Measurements from ENCODE around the gene EIF4E3.

DNA sequence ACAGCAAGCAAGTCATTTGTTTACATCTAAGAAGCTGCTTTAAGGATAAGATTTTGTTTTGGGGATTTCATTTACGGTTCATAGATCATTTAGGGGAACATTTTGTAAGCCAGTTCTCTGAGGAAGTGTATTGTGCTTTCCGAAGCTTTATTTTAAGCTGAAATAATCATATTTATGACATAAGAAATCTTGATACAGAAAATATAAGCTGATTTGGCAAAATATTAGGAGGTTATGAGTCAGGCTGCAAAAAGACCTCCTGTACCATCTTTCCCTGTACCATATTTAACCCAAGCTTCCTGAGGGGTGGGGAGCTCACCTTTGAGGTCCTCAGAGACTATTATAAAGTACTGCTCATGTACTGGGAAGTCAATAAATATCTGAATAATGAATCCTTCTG lies 8.1 kb upstream of the EIF4E3 start:
- TF ChIP-seq GATA2 (IDR thresholded peaks at IDR 0.05; ENCODE audit: low read depth, low read length), result no peak
- TF ChIP-seq GATA3 (IDR thresholded peaks at IDR 0.05; ENCODE audit: low read depth, low read length), result no peak

Data from SH-SY5Y (cell line).